Esophagus muscularis mucosa (tissue), 3 donors: ENCODE data around the gene ADAM22.

Experiments
- CTCF ChIP-seq, 3 experiments: fragments of 200-600 bp in 2 of 3; fragments of 450-650 bp in 1 of 3; sonication (generic) in 2 of 3; IDR thresholded peaks; one replicate each; pipeline ENCODE4 v1.5.1; 2017 to 2019; ENCODE audit warnings: antibody characterized with exemption in 3 of 3, mild to moderate bottlenecking in 2 of 3, moderate library complexity in 1 of 3
- POLR2A ChIP-seq: fragments of 450-650 bp; IDR thresholded peaks from one replicate; pipeline ENCODE4 v1.6.1; 2017; ENCODE audit warnings: antibody characterized with exemption, moderate library complexity, mild to moderate bottlenecking, low read depth
- POLR2AphosphoS5 ChIP-seq, 2 donors: sonication (generic); formaldehyde crosslinking; IDR thresholded peaks; one replicate each; pipeline ENCODE4 v1.6.1; 2017; ENCODE audit warnings: antibody characterized with exemption in 2 of 2

GRCh38 chr7:88042157-88042556 is 108.1 kb downstream of the ADAM22 start:
- TF ChIP-seq POLR2AphosphoS5 (IDR thresholded peaks at IDR 0.05) (no peak), CTCF (IDR thresholded peaks at IDR 0.05) (no peak), POLR2A (no peak)
